ENCODE measurements around the gene SPZ1. TPM values are rescaled to one million over a fixed set of nuclear protein-coding genes. Genes with fewer than 3 reads are reported as not detected.
"Not testable (repeated sequence)": the region's sequence is repeated elsewhere in the genome, so short reads cannot be mapped to it uniquely, and the experiment has no call there.

The SPZ1 gene
- total RNA-seq (not detected), polyA plus RNA-seq (ENCODE audit: insufficient read length in 6 of 6) (not detected)
- long read RNA-seq, donor 1 = 0 reads
- long read RNA-seq, donor 2 = 0 reads
- long read RNA-seq, donor 3 = 0 reads
- long read RNA-seq, donor 4 = 0 reads
- long read RNA-seq, donor 5 = 0 reads
- long read RNA-seq, donor 6 = 0 reads
- long read RNA-seq, donor 7 = 0 reads
- long read RNA-seq, donor 8 = 0 reads
- long read RNA-seq, donor 9 = 0 reads
- long read RNA-seq, donor 10 = 0 reads
- long read RNA-seq, donor 11 = 0 reads
- long read RNA-seq, donor 12 = 0 reads

- no peak for TF ChIP-seq CTCF (IDR thresholded peaks at IDR 0.05)
- DNase-seq (no peak), ATAC-seq (no peak)
- H3K27ac ChIP-seq = no peak within 1 kb of the TSS
- no peaks in the 10 kb centered on the region for H3K27me3 ChIP-seq
- no peaks in the 10 kb centered on the region for H3K9me3 ChIP-seq
- no peaks in the 10 kb centered on the region for H3K36me3 ChIP-seq
- no peak within 1 kb of the TSS for H3K4me3 ChIP-seq
- H3K4me1 ChIP-seq = no peaks in the 10 kb centered on the region
- intact Hi-C loops (cut with DNase I) = no loop called here
Measured at GRCh38 chr5:80319702-80320101, at the start of gene SPZ1. TSS of gene SPZ1 (plus strand) at chr5:80320002. CDS start at chr5:80320216, 214 bp downstream.

- peak overlapping the region in 1 of 2 donors; percentile 28 for H3K27ac ChIP-seq
- H3K9me3 ChIP-seq, H3K4me3 ChIP-seq, H3K27me3 ChIP-seq, DNase-seq, H3K4me1 ChIP-seq, H3K36me3 ChIP-seq, ATAC-seq: not testable (repeated sequence)
- intact Hi-C loops (cut with DNase I) = loop anchor here in 1 of 2 donors (10.0 kb wide), 1 partner anchor 176 kb away; no protein-coding TSS in a partner anchor
Measured at GRCh38 chr5:80270543-80270942, 49.3 kb upstream of the SPZ1 start.

- Histone ChIP-seq H3K27me3 (no peaks in the 10 kb centered on the region), H3K4me1 (no peaks in the 10 kb centered on the region), H3K4me3 (no peak overlapping the region), H3K27ac (no peak overlapping the region), H3K9me3 (no peaks in the 10 kb centered on the region), H3K36me3 (no peaks in the 10 kb centered on the region)
- no peak for TF ChIP-seq CTCF (IDR thresholded peaks at IDR 0.05)
- intact Hi-C loops (cut with DNase I) = loop anchor here in 1 of 2 donors (10.0 kb wide), 1 partner anchor 181 kb away; no protein-coding TSS in a partner anchor
- ATAC-seq (peak; percentile 56), DNase-seq (peak in 2 of 4 donors; percentile 22 to 63)
Measured at GRCh38 chr5:80275347-80275746, 44.5 kb upstream of the SPZ1 start.

GRCh38 chr5:80276186-80276585 is 43.6 kb upstream of the SPZ1 start:
- peak; percentile 45 for ATAC-seq
- TF ChIP-seq CTCF (IDR thresholded peaks at IDR 0.05) = no peak

GRCh38 chr5:80277191-80277590 is 42.6 kb upstream of the SPZ1 start:
- intact Hi-C loops (cut with DNase I) = loop anchor here in 1 of 2 donors (10.0 kb wide), 1 partner anchor 182 kb away; no protein-coding TSS in a partner anchor
- H3K9me3 ChIP-seq = no peaks in the 10 kb centered on the region
- DNase-seq (no peak), ATAC-seq (no peak)
- TF ChIP-seq CTCF (IDR thresholded peaks at IDR 0.05) = no peak
- no peak overlapping the region for H3K4me3 ChIP-seq
- H3K27ac ChIP-seq = no peak overlapping the region
- no peaks in the 10 kb centered on the region for H3K27me3 ChIP-seq
- no peaks in the 10 kb centered on the region for H3K4me1 ChIP-seq
- no peaks in the 10 kb centered on the region for H3K36me3 ChIP-seq

More at GRCh38 chr5:80276186-80276585, 43.6 kb upstream of the SPZ1 start:
- Histone ChIP-seq H3K27me3 (no peaks in the 10 kb centered on the region), H3K27ac (no peak overlapping the region), H3K4me3 (no peak overlapping the region), H3K36me3 (no peaks in the 10 kb centered on the region), H3K4me1 (no peaks in the 10 kb centered on the region), H3K9me3 (no peaks in the 10 kb centered on the region)
- intact Hi-C loops (cut with DNase I) = loop anchor here in 1 of 2 donors (10.0 kb wide), 1 partner anchor 181 kb away; no protein-coding TSS in a partner anchor
- no peak for DNase-seq

Measured in left lung (tissue), 14 donors.